Psoas muscle (tissue), 8 donors: ENCODE results near the gene RAB42. TPM values are rescaled to one million over a fixed set of nuclear protein-coding genes. Genes with fewer than 3 reads are reported as not detected.
A peak's percentile ranks its signal among the peaks of the same experiment; 100 is the strongest.

Experiments
- ATAC-seq, 4 donors: fragments of 200-7000 bp; cut with Tn5 transposase; one replicate each; pipeline ENCODE4 v1.9.1; 2020; ENCODE audit warnings: moderate library complexity in 3 of 4, mild to moderate bottlenecking in 2 of 4
- DNase-seq, 2 donors: peaks; one replicate each; pipeline ENCODE4 v3.0.0-alpha.2; 2020
- H3K27ac ChIP-seq: fragments of 200-600 bp; one replicate; pipeline ENCODE4 v1.8.0; 2022
- H3K27me3 ChIP-seq, 3 donors: fragments of 200-600 bp in 1 of 3; one replicate each; pipeline versions ENCODE4 v1.6.1 to v1.8.0; 2013 to 2022; ENCODE audit warnings: low read length in 2 of 3, mild to moderate bottlenecking in 2 of 3, moderate library complexity in 1 of 3; ENCODE audit not compliant: insufficient read depth in 3 of 3
- H3K36me3 ChIP-seq, 2 donors: fragments of 200-600 bp in 1 of 2; one replicate each; pipeline versions ENCODE4 v1.6.1 to v1.8.0; 2013 to 2022; ENCODE audit warnings: low read depth in 1 of 2, mild to moderate bottlenecking in 1 of 2, moderate library complexity in 1 of 2; ENCODE audit not compliant: insufficient read depth in 1 of 2
- H3K4me1 ChIP-seq: fragments of 200-600 bp; one replicate; pipeline ENCODE4 v1.8.0; 2022
- H3K4me3 ChIP-seq: fragments of 200-600 bp; one replicate; pipeline ENCODE4 v1.8.0; 2022; ENCODE audit warnings: mild to moderate bottlenecking
- H3K9me3 ChIP-seq: fragments of 200-600 bp; one replicate; pipeline ENCODE4 v1.8.0; 2022
- CTCF ChIP-seq: fragments of 200-600 bp; IDR thresholded peaks from one replicate; pipeline ENCODE4 v1.8.0; 2022; ENCODE audit warnings: antibody characterized with exemption
- WGBS, 3 donors: extraction: QIAGEN DNeasy Blood & Tissue Kit; methylation state at CpG; one replicate each; pipeline versions ENCODE4 v1.1.6 to v1.1.7; 2013; 5-methylcytosine and 5-hydroxymethylcytosine counted together
- intact Hi-C, 2 donors: fragments of 100-400 bp; cut with DNase I; formaldehyde crosslinking; loops; one replicate each; pipeline versions ENCODE4 v1.11.0 to v1.14.2; 2022
- polyA plus RNA-seq, 3 donors: library from polyadenylated mRNA; stranded (reverse); fragments of 200-250 nt; gene quantifications; one replicate each; pipeline ENCODE4 v1.2.3, GENCODE V29; 2013
- total RNA-seq, 4 donors: library from RNA; stranded (reverse); fragmentation: NEBNext Ultra II Directional in 2 of 4; extraction: Animal tissue kit (Norgen Biotek cat#: 25700) in 2 of 4; gene quantifications; one replicate each; pipeline versions ENCODE4 v1.2.1 to v1.2.4, GENCODE V29; 2021 to 2023
- donor health status: healthy with polysubstance abuse.
- donor health status: DM: no; HTN: no; CAD: no; lungs with moderate emphysema.
- donor health status: Bipolar disorder and iron deficiency.
- donor health status: healthy.
- donor health status: DM: yes; HTN: yes; CAD: no.
- donor health status: DM: no; HTN: no; CAD: no.
- donor health status: DM: no; HTN: no; CAD: no.
- donor health status: DM: yes; HTN: yes; CAD: no.

Gene RAB42
- total and polyA plus RNA-seq, 7 donors: 0.16 to 1.3 (median 0.34) TPM

GRCh38 chr1:28577052-28577678 is 14.9 kb upstream of the RAB42 start:
- ATAC-seq: no peak
- no peak overlapping the region for H3K27ac ChIP-seq
- DNase-seq: no peak
- intact Hi-C loops: no loop called here
- no peaks in the 10 kb centered on the region for H3K9me3 ChIP-seq
- peaks cover 14% of the 10 kb centered on the region for H3K4me1 ChIP-seq
- no peak for TF ChIP-seq CTCF
- 41 to 83% (median 54%) methylated on average over 1 of the region's 1 CpG for WGBS, 3 donors
- H3K4me3 ChIP-seq: no peak overlapping the region
- H3K36me3 ChIP-seq: peaks cover 7 to 87% of the 10 kb centered on the region in 2 donors
- H3K27me3 ChIP-seq: no peaks in the 10 kb centered on the region

GRCh38 chr1:28577738-28578536 is 14.1 kb upstream of the RAB42 start:
- H3K27ac ChIP-seq: peak overlapping the region; percentile 16
- ATAC-seq (no peak), DNase-seq (no peak)
- no peaks in the 10 kb centered on the region for H3K27me3 ChIP-seq
- WGBS, 3 donors: 63 to 78% (median 66%) methylated on average over 6 of the region's 6 CpGs
- intact Hi-C loops: no loop called here
- no peak for TF ChIP-seq CTCF
- peaks cover 18% of the 10 kb centered on the region for H3K4me1 ChIP-seq
- H3K9me3 ChIP-seq: no peaks in the 10 kb centered on the region
- H3K36me3 ChIP-seq: peaks cover 7 to 81% of the 10 kb centered on the region in 2 donors
- no peak overlapping the region for H3K4me3 ChIP-seq

- H3K4me1 ChIP-seq: peaks cover 18% of the 10 kb centered on the region
These were observed 13.3 kb upstream of the RAB42 start for GRCh38 chr1:28578696-28579218.

GRCh38 chr1:28579401-28579800 is 12.7 kb upstream of the RAB42 start:
- no peak for DNase-seq
- peaks cover 7 to 66% of the 10 kb centered on the region in 2 donors for H3K36me3 ChIP-seq
- intact Hi-C loops: no loop called here
- ATAC-seq: no peak
- H3K27ac ChIP-seq: no peak overlapping the region
- no peaks in the 10 kb centered on the region for H3K27me3 ChIP-seq
- no peak for TF ChIP-seq CTCF
- H3K9me3 ChIP-seq: no peaks in the 10 kb centered on the region
- peak overlapping the region; percentile 85 for H3K4me3 ChIP-seq
- 85 to 100% (median 93%) methylated on average over 1 of the region's 1 CpG for WGBS, 3 donors
- peaks cover 18% of the 10 kb centered on the region for H3K4me1 ChIP-seq

More at GRCh38 chr1:28578696-28579218, 13.3 kb upstream of the RAB42 start:
- Histone ChIP-seq H3K27me3 (no peaks in the 10 kb centered on the region), H3K36me3 (peaks cover 7 to 72% of the 10 kb centered on the region in 2 donors), H3K27ac (no peak overlapping the region), H3K4me3 (no peak overlapping the region), H3K9me3 (no peaks in the 10 kb centered on the region)
- no peak for TF ChIP-seq CTCF
- 61 to 79% (median 68%) methylated on average over 6 of the region's 6 CpGs for WGBS, 3 donors
- DNase-seq (no peak), ATAC-seq (no peak)
- intact Hi-C loops: no loop called here
